DMS53 (cell line): ENCODE data around the gene EXPH5.

Experiments
- DNase-seq: peaks from one replicate; lab custom pipeline; 2025; lab: John Stamatoyannopoulos, UW

The EXPH5 gene

DNA sequence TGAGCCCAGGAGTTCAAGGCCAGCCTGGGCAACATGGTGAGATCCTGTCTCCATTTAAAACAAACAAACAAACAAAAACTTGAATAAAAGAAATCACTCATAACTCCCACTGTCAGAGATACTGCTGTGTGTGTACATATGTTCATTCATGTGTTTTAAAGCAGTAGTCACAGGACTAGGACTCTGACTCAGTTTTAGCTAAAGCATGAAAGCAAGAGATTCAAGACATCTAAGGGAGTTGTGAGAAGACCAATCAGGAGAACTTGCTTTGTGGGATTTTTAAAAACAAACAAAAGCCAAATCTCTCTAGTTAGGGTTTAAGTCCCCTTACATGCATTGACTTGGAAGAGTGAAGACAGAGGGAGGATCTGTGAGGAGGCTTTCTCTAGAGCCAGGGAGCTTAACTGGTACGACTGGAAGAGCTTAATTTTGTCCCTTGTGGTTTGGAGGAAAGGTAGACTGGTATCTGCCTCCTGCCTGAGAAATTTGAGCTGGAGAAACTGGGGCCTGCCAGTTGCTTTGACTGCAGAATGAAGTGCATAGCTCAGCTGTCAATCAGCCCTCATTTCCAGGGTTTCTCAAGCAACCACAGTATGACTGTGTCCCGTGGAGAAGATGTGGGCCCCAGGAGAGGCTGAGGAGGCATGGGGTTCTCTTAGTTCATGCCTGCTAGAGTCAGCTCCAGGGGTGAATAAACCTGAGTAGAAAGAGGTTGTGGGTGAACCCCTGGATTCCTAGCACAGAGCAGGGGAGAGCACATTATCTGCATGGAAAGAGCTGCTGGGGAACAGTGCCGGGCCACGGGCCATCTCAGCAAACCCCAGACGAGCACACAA is 30.6 kb downstream of the EXPH5 start:
- no peak for DNase-seq

DNA sequence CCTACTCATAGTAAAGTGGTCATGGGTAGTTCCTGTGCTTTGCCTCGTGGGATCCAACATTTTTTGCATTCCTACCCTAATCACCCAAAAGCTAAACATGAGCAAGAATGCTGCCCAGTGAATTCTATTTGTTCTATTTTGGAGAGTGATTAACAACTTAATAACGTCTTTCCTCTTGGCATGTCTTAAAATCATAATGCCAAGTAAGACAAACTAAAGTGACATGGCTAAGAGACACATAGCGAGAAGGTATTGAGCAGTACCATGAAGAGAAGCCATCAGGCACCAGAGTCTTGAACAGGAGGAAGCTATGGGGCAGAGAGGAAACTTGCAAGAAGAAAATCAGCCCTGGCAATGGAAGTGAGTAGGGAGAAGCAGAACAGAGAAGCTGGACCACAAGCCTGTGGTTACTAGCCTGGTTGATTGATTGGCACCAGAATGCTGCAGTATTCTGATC is 32.0 kb downstream of the EXPH5 start:
- DNase-seq: no peak

DNA sequence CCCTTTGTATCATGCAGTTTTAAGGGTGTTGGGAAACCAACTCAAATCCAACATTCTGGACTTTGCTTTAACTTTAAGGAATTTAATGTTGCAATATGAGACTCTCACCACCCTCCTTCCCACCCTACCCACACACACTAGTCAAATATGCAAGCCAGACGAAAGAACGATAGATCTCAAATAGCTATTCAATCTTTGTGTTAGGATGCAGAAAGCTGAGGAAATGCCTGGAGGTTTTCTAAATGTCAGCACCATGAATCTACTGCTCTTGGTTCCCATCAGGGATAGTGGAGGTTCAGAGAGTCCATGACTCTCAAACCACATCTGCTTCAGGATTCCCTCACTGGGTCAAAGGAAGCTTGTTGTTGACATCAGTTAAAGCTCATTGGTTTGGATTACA is 33.7 kb downstream of the EXPH5 start:
- no peak for DNase-seq

DNA sequence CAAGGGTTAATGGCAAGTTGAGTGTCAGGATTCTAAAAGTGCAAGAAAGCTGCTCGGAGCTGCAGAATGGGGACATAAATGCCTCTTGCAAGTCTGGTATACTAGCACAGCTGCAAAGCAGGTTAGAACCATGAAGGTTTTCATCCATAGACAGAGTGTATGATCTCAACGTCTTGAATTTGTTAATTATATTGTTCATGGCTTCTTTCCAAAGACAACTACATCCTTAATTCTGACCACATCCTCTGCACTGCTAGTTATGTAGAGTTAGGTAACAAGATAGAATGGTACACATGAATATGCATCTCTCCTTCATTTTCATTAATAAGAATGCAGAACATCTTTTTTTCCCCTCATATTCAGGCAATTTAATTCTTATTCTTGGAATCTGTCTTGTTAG is 34.2 kb downstream of the EXPH5 start:
- no peak for DNase-seq

DNA sequence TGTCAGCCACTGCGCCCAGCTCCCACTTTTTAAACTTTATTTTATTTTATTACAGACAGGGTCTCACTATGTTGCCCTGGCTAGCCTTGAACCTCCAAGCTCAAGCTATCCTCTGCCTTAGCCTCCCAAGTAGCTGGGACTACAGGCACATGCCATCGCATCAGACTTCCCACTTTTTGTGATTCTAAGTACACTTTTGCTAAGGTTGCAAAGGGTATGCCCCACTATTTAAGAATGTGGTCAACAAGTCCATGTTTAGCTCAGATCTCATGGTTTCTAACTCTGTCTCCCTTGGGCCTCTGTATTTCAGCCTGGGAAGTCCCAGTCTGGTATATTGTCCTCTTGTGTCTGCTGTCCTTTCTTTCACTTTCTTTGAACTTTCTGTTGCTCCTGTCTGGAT is 35.3 kb downstream of the EXPH5 start:
- no peak for DNase-seq

DNA sequence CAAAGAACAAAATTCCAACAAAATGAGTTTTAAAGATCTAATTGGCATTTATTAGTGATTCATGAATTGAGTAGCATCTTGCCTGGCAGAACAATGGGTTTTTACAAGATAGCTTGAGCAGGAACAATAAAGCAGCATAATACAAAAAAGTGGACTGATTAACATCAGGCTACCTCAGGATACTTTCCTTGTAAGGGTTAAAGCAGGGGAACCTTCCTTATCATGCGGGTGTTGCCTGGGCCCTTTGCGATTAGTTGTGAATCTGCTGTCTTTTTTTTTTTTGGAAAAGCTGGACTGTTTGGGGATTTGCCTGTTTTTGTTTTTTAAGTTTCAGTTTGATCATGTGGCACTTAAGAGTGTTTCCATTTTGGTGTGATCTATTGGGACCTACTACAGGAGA is 37.5 kb downstream of the EXPH5 start:
- no peak for DNase-seq

DNA sequence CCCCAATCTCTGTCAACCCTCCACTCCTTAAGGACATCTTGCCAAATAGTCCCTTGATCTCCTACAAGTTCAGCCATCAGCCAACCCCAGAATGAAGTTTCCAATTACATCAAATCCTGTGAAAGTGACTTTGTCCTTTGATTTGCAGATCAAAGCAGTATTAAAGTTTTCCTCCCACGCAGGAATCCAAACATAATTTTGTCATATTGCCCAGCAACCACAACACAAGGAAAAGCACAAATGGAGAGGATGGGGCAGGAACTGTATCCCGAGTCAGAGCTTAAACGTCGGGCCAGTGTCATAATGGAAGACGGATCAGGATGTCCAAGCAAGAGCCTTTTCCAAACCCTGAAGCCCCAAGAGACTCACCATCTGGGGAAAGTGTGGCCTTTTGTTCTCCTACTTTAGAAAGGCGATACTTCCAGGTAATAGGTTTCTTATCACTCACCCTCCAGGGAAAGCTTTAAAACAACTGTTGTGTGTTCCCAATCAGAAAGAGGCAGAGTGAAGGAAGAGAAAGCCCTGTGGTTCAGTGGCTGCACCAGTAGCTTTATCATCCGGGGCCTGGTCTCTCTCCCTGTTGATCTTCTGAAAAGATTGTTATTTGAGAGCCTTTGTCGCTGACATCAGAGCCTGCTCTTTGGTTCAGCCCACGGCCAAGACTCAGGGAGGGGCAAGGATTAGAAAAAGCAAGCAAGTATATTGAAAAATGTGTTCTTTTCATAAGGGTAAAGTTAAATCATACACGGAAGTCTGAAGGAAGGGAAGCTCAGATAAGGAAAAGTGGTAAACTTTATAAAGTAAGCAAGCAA is 41.7 kb downstream of the EXPH5 start:
- DNase-seq: no peak

DNA sequence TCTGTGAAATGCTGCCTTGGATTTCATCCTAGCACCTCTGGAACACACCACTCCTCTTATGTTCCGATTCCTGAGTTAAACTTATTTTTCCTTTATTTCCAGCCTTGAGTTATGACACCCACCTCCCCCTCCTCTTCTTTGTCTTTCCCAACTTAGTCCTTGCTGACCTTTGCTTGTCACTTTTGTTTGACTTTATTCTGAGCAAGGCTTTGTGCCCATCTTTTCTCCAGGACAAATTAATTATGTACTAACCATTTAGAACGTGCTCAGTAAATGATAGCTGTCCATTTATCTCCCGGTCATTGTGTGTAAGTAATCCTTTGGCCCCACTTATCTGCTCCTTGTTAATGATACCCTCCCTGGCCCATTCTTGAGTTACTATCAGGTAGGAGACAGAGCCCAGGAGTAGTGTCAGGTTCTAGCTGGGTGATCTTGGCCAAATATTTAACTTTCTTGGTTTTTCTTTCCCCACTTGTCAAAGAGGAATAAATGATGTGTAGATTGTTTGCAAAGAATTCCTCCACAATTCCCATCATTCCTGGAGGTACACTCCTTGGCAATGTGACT is 44.2 kb downstream of the EXPH5 start:
- DNase-seq: no peak

DNA sequence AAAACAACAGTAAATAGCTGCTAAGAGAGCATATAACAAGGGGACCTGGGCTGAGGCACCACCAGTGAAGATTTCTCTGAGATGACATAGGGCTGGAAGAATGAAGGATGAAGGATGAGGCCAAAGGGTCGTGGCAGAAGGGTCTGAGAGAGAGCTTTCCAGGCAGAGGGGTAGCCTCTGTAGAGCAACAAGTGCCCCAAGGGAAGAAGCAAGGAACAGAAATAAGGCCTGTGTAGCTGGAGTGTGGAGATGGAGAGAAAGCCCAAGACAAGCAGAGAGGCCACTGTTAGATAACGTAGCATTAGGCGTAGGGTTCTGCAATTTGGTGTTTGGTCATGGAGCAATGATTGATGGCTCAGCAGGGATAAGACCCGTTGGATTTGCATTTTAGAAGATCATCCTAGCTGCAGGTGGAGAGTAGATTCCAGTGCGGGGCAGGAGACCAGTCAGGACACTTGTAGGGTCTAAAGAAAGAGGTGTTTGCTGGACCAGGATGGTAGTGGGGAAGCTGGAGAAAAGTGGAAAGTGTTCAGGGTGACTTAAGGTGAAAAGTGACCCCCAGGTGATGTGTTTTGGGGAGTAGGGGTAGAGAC is 47.6 kb downstream of the EXPH5 start:
- DNase-seq: no peak

DNA sequence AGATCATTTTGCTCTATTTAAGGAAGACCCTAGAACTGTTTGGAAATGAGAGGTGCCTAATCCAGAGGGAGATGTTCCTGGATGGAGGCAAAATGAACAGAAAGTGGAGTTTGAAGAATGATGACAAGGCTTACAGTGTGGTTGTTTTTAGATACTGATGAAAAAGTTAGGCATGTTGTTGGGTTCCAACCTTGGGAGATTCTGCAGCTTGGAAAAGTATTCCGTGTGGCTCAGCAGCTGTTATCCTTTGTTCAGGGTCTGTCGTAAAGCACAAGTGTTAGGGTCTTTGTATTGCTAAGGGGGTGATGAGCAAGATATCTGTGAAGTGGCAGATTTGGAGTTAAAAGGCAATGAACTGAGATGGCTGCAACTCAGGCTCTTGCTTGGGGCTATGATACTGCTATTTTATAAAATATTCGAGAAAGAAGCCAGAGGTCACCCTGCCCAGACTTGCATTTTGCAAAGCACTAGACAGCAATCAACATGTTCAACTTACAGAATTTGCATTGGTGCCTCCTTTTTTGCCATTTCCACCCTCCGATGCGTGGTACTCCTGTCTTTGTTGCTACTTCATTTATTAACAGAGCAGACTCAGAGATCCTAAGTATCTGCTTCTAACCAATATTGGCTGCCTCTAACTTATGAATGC is 50.1 kb downstream of the EXPH5 start:
- no peak for DNase-seq

DNA sequence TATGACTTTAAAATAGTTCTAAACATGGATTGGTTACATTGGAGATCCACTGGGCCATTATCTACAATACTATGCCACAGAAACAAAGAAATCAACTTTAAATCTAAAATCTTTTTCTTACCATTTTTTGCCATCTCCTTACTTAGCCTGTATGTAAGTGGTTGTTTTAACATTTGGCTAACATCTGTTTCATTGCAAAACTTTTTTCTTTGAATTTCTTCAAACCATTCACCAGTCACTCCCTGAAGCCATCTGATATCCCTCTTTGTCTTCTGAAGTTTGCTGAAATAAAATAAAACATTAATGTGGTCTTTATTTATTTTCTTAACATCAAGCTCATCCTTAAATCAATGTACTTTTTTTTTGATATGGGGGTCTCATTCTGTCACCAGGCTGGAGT is 52.0 kb downstream of the EXPH5 start:
- DNase-seq: no peak

DNA sequence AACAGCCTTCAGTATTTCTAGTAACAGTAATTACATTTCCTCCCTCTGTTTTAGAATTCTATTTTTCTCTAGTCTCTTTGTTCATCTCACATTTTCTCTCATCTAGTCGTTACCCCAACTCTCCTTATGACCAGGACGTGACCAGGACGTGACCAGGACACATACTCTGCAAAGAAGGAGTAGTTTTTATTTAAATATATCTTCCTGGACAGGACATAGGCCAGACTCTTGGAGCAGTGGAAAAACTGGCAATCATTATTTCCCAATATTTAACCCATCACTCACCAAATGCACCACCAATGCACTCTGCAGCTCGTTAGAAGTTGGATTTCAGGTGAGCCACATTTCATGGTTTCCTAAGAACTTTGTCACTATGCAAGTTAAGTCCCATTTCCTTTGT is 55.1 kb downstream of the EXPH5 start:
- no peak for DNase-seq

DNA sequence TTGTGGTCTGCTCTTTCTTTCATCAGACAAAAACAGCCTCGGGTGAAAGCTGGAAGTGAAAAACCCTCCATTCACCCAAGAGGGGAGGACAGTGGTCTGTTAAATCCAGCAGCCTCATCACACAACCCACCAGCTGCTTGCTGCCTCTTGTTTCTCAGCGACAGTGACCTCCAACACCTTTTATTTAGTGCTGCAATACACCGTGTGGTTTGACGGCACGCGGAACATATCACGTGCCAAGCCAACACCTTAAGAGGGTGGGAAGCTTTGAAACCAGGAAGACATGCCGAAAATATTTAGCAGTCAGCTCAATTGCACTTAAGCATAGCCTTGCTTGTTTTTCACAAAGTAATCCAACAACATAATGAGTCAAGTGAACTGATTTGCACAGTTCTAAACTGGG is 55.5 kb downstream of the EXPH5 start:
- DNase-seq: no peak

DNA sequence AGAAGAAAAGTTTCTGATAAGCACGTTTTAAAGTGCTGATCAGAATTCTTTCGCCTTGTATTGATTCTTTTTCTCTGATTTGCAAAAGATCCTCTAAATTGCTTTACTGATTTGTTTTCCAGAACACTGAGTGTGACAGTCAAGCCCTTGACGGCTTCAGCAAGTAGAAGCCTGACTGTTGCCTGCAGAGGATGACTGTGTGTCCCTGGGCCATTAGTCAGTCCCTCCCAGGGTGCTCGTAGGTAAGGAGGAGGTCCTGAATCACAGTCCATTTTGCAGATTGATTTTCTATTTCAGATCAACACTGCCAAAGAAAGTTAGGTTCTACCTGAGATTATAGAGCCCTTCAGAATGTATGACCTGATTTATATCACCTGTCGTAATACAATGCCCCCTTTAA is 56.8 kb downstream of the EXPH5 start:
- DNase-seq: no peak

DNA sequence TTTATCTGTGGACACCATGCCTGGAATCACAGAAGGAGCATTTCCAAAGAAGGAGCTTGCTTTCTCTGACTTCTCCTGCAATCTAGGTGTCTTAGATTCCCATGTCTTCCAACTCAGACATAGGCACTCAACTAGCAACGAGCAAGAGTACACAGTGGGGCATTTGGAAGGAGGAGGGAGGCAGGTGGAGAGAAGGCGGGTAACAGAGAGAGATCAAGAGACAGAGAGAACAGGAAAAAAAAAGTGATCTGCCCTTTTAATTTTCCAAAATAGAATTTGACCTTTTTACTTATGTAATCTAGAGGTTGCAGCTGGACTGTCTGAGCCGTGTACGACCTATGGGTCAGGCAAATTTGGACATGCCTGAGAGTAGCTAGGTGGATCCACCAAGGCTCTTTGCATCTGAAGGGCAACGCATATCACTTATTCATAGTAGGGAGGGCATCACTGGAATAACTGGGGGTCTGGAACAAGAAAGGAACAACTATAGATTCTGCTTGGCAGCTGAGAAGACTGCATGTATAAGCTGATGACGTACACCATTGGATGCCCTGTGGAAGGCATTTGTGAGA is 58.1 kb downstream of the EXPH5 start:
- DNase-seq: no peak

DNA sequence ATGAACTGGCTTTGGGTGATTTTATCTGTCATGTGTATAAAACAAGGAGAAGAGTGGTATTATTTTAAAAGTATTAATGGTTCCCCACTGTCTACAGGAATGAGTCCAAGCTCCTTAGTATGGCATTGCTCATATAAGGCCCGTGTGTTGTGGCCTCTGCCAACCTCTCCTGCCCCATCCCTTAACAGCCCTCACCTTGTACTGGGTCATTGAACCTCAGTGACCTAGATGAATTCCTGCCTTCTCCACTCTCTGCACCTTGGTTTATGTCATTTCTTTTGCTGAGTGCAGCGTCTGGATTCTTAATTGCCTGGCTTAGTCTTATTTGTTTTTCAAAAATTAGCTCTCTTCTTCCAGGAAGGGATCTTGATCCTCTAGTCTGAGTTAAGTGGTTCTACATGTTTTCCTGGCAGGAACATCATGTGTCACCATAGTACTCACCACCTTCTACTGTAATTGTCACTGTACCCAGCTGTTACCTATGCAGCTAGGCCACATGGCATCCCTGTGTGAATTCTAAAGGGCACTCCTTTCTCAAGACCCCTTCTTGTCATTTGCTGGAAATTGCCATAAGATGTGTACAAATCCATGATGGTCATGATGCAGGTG is 59.2 kb downstream of the EXPH5 start:
- peak; percentile 33 for DNase-seq

DNA sequence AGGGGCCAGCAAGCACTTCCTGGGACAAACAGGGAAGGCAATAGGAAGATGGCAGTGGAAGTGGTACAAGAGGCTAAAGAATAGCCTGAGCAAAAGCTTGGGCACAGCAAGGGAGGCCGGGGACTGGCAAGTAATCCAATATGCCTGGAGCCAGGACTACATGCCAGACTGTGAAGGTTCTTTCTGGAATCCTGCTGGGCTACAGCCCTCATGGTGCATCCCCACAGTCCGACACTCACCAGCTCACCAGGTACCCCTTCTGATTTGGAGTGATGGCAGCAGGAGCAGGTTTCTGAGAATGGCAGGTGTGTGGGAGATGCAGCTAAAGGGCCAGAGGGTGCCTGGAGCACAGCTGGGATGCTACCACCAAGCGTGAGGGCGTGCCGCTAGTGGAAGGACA is 63.1 kb downstream of the EXPH5 start:
- no peak for DNase-seq

DNA sequence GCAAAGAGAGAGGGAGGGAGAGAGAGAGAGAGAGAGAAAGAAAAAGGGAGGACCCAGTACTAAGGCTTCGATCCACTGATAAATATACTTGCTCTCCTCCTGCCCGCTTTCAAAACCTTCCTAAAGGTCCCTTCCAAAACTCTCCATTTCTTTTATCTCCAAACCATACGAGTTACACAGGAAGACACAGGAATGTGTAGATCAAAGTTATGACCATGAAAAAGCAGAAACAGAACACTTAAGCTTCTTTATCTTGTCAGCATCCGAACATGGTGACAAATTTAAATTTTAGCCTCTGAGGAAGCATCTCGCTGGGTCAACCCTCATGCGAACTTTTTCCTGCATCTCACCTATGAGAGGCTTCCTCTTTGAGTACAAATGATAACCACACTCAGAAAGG is 66.2 kb downstream of the EXPH5 start:
- no peak for DNase-seq

DNA sequence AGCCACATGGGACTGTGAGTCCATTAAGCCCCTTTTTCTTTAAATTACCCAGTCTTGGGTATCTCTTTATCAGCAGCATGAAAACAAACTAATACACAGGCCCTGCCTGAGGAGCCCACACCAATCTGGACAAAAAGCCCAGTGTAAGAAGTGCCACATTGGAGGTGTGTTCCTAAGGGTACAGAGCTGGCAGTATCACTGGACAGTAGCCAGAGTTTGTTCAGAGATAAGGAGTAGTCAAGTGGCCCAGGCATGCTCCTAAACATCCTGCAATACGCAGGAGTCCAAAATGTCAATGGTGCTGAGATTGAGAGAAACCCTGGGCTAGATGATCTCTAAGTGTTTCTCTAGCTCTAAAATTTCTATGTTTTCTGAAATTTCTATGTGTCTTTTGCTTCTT is 68.4 kb downstream of the EXPH5 start:
- DNase-seq: no peak

DNA sequence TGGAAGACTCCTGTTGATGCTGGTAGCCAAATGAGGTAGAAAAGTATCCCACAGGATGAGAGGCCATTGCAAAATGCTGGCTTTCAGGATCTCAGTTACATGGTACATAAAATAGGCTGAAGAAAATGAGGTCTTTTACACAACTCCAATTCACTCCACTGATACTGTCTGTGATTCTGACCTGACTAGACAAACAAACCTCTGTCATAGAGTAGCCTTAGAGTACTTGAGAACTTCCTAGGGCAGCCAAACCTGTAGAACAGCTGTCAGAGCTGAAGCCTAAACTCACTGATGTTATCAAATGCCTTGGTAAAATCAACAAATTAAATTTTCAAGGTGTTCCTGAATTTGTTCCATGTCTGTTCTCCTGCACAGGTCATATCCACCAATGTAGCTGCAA is 69.1 kb downstream of the EXPH5 start:
- peak; percentile 57 for DNase-seq

DNA sequence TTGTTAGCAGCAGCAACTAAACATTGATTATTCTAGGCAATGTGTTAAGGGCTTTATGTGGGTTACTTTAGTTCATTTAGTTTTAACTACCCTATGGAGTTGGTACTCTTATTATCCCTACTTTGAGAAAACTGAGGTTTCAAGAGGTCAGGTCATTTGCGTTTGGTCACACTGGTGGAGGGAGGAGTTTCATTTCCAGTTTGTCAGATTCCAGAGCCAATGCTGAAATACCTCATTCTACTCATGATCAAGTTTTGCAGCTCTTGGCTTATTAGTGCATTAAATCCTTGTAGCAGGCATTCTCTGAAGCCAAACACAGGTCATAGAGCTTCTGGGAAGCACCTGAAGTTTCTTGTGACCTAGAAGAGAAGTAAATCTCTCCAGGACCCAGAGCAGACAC is 71.2 kb downstream of the EXPH5 start:
- DNase-seq: no peak
